DMS 273 treated with DMSO at 0.1 percent for 48 hours (cell line): ENCODE results near the gene MAGEH1.
"Not testable (repeated sequence)": the region's sequence is repeated elsewhere in the genome, so short reads cannot be mapped to it uniquely, and the experiment has no call there.

Experiments
- DNase-seq: peaks from one replicate; lab custom pipeline; 2025; lab: John Stamatoyannopoulos, UW

The MAGEH1 gene

GRCh38 chrX:55451990-55452832, at the start of gene MAGEH1:
TSS of gene MAGEH1 (plus strand) at chrX:55452127. CDS start at chrX:55452375, 248 bp downstream.
- DNase-seq, result peak; percentile 43

GRCh38 chrX:55427079-55427478, 24.8 kb upstream of the MAGEH1 start:
- not testable (repeated sequence) for DNase-seq

GRCh38 chrX:55443468-55443867, 8.5 kb upstream of the MAGEH1 start:
- DNase-seq, result not testable (repeated sequence)

- peak; percentile 3 for DNase-seq
Observed at GRCh38 chrX:55450259-55450658, 1.7 kb upstream of the MAGEH1 start.

GRCh38 chrX:55451141-55451540, 786 bp upstream of the MAGEH1 start:
- DNase-seq, result no peak

GRCh38 chrX:55451626-55451989, 319 bp upstream of the MAGEH1 start:
- no peak for DNase-seq

GRCh38 chrX:55452833-55453124, 852 bp downstream of the MAGEH1 start:
- no peak for DNase-seq

GRCh38 chrX:55455708-55456107, 3.8 kb downstream of the MAGEH1 start:
- DNase-seq, result not testable (repeated sequence)

- not testable (repeated sequence) for DNase-seq
Observed at GRCh38 chrX:55459426-55459825, 7.5 kb downstream of the MAGEH1 start.

GRCh38 chrX:55459926-55460325, 8.0 kb downstream of the MAGEH1 start:
- not testable (repeated sequence) for DNase-seq

- not testable (repeated sequence) for DNase-seq
Observed at GRCh38 chrX:55464050-55464449, 12.1 kb downstream of the MAGEH1 start.

- not testable (repeated sequence) for DNase-seq
Observed at GRCh38 chrX:55465108-55465507, 13.2 kb downstream of the MAGEH1 start.

GRCh38 chrX:55465791-55466190, 13.9 kb downstream of the MAGEH1 start:
- DNase-seq, result not testable (repeated sequence)

GRCh38 chrX:55479956-55480355, 28.0 kb downstream of the MAGEH1 start:
- DNase-seq, result not testable (repeated sequence)

- no peak for DNase-seq
Observed at GRCh38 chrX:55480390-55481062, 28.6 kb downstream of the MAGEH1 start.

GRCh38 chrX:55484948-55485347, 33.0 kb downstream of the MAGEH1 start:
- no peak for DNase-seq

- DNase-seq, result no peak
Observed at GRCh38 chrX:55486736-55487135, 34.8 kb downstream of the MAGEH1 start.

- no peak for DNase-seq
Observed at GRCh38 chrX:55487143-55487542, 35.2 kb downstream of the MAGEH1 start.

GRCh38 chrX:55488006-55488592, 36.2 kb downstream of the MAGEH1 start:
- DNase-seq, result no peak

- DNase-seq, result no peak
Observed at GRCh38 chrX:55488593-55489313, 36.8 kb downstream of the MAGEH1 start.

- no peak for DNase-seq
Observed at GRCh38 chrX:55489314-55490009, 37.5 kb downstream of the MAGEH1 start, which contains the start of gene USP51. TSS of gene USP51 (minus strand) at chrX:55489848. CDS start at chrX:55488939, 909 bp downstream.

GRCh38 chrX:55490121-55490520, 38.2 kb downstream of the MAGEH1 start:
- DNase-seq, result no peak
